ENCODE measurements around the gene RIN3.

DNA sequence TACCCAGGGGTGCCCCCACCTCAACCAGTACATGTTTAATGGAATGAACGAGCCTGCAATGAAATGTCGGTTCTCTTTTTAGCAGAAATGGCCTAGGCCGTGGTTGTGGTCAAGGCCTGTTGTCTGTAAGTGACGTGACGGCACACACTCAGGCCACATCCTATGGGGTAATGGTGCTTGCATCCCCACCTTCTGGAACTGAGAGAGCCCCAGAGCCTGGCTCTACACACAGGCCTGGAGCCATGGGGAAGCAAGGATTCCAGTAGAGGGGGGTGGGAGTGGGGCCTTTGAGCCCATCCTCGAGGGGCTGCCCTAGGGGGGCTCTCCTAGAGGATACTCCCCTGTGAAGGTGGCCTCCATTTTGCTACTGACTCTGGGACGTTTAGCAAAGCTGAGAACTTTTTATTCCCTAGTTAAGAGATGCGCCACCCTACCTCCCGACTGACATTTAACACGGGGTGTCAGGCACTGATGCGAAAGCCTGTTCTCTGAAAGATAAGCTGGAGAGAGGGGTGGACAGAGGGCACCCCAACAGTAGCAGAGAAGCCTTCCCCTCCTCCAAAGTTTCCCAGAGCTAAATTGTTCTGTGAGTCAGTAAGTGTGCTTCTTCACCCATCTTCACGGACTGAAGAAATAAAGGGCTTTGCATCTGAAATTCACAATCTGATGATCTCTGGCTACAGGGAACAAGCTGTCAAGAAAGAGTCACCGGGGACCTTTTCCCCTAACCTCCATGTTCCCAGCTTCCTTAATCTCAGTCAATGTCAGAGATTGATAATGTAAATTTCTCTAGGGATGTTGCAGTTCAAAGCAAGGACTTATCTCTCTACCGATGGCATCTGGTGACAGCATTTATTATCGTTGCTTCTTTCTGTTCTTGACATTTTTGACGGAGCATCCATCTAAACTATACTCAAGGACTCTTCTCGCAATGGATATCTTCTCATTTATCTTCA, 6.8 kb downstream of the RIN3 start:
- TF ChIP-seq, protein P1, sequence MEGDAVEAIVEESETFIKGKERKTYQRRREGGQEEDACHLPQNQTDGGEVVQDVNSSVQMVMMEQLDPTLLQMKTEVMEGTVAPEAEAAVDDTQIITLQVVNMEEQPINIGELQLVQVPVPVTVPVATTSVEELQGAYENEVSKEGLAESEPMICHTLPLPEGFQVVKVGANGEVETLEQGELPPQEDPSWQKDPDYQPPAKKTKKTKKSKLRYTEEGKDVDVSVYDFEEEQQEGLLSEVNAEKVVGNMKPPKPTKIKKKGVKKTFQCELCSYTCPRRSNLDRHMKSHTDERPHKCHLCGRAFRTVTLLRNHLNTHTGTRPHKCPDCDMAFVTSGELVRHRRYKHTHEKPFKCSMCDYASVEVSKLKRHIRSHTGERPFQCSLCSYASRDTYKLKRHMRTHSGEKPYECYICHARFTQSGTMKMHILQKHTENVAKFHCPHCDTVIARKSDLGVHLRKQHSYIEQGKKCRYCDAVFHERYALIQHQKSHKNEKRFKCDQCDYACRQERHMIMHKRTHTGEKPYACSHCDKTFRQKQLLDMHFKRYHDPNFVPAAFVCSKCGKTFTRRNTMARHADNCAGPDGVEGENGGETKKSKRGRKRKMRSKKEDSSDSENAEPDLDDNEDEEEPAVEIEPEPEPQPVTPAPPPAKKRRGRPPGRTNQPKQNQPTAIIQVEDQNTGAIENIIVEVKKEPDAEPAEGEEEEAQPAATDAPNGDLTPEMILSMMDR (IDR thresholded peaks at IDR 0.05): no peak
- TF ChIP-seq EP300 (IDR thresholded peaks at IDR 0.05): no peak
- no peak for TF ChIP-seq POLR2A (IDR thresholded peaks at IDR 0.05)
- TF ChIP-seq POLR2AphosphoS5 (IDR thresholded peaks at IDR 0.05): no peak
